LNCaP clone FGC (cell line): Measurements from ENCODE around the gene HINFP.
"Not testable (repeated sequence)": the region's sequence is repeated elsewhere in the genome, so short reads cannot be mapped to it uniquely, and the experiment has no call there.

Experiments
- DNase-seq: peaks from one replicate; pipeline ENCODE4 v3.0.0-alpha.2; 2011; ENCODE audit warnings: low read depth
- H3K4me3 ChIP-seq: 2 replicates; pipeline ENCODE4 v1.5.1; 2011; ENCODE audit warnings: mild to moderate bottlenecking, low read depth, low read length, control low read depth
- TF ChIP-seq, protein P1 (sequence below): IDR thresholded peaks from 2 replicates; pipeline ENCODE4 v1.5.1; 2012; ENCODE audit warnings: mild to moderate bottlenecking; ENCODE audit not compliant: control insufficient read depth, insufficient read depth; ENCODE audit errors: extremely low read depth

The HINFP gene

DNA sequence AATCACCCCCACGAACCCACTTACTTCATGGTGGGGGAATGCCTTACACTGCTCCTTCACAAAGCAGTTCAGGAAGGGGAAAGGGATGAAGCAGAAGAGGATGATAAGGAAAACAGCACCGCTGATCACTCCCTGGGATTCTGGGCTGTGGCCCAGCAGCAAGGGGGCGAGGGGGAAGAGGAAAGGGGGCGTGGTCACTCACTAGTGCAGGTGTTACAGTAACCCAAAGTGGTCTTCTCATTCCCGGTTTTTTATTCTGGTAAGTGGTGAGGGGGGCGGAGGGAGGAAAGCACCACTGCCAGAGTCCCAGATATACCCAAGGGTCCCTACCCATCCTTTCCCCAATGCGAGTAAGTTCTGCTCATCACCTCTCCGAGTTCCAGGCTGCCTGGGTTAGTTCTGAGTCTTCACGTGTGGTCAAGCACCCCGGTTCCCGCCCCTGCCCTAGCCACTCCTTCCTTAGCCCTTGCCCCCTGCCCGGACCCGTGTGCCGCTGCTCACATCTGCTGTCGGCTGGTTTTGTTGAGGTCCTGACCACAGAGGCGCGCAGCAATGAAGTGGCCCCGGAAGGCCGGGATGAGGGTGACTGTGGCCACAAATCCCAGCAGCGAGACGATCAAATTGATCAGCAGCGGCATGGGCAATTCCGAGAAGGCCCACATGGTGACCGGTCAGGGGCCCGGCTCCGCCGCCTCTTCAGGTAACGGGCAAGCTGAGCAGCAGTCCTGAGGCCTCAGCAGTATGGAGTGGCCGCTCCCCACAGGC lies 20.2 kb upstream of the HINFP start:
- TF ChIP-seq, protein P1, sequence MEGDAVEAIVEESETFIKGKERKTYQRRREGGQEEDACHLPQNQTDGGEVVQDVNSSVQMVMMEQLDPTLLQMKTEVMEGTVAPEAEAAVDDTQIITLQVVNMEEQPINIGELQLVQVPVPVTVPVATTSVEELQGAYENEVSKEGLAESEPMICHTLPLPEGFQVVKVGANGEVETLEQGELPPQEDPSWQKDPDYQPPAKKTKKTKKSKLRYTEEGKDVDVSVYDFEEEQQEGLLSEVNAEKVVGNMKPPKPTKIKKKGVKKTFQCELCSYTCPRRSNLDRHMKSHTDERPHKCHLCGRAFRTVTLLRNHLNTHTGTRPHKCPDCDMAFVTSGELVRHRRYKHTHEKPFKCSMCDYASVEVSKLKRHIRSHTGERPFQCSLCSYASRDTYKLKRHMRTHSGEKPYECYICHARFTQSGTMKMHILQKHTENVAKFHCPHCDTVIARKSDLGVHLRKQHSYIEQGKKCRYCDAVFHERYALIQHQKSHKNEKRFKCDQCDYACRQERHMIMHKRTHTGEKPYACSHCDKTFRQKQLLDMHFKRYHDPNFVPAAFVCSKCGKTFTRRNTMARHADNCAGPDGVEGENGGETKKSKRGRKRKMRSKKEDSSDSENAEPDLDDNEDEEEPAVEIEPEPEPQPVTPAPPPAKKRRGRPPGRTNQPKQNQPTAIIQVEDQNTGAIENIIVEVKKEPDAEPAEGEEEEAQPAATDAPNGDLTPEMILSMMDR, result no peak
- H3K4me3 ChIP-seq, result peak overlapping the region; percentile 82
- DNase-seq, result no peak

DNA sequence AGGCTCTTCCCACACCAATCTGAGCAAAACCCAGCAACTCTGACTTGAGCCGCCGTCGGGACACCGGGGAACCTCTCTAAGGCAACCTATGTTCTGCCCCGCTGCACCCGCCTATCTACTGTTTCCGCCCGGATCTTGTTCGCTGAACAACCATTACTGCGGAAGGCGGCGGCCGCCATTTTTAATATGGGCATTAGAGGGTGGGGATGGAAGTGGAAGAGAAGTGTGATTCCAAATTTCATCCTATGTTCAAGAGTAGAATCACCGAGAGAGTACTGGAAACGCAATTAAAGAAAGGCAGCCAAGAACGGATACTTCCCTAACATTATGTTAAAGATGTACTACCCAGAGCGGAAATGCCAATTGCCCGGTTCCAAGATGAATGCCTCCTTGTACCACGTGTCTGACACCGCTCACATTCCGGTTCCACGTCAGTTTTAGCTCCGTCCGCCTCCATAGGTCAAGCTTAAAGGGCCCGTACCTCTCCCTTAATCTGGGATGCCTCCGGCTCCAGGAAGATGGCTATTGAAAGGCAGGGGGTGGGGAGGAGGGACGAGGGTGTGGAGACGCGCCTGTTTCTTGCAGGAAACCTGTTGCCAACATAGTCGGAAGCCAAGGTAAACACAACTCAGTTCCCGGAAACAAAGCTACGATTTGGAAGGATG lies 19.5 kb upstream of the HINFP start, which contains the start of gene DPAGT1:
DPAGT1 (minus strand) TSS at position 95 of the 665 bp plus-strand sequence. CDS start 198 bp downstream, outside the sequence.
- peak within 1 kb of the TSS; percentile 82 for H3K4me3 ChIP-seq
- peak; percentile 100 for DNase-seq
- TF ChIP-seq, protein P1, result no peak

DNA sequence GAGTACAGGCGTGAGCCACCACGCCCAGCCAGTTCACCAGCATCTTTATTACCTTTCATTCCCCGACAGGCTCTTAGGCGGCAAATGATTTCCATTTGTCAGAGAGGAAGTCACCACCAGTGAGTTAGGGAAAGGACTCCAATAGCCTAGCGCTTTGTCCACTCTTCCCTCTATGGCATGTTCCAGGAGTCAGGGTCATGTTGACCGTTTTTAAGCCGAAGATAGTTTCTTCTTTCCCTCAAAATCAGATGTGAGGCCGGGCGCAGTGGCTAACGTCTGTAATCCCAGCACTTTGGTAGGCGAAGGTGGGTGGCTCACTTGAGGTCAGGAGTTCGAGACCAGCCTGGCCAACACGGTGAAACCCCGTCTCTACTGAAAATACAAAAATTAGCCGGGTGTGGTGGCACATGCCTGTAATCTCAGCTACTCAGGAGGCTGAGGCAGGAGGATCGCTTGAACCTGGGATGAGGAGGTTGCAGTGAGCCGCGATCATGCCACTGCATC lies 18.2 kb upstream of the HINFP start:
- DNase-seq, result not testable (repeated sequence)
- H3K4me3 ChIP-seq, result peak overlapping the region; percentile 82

DNA sequence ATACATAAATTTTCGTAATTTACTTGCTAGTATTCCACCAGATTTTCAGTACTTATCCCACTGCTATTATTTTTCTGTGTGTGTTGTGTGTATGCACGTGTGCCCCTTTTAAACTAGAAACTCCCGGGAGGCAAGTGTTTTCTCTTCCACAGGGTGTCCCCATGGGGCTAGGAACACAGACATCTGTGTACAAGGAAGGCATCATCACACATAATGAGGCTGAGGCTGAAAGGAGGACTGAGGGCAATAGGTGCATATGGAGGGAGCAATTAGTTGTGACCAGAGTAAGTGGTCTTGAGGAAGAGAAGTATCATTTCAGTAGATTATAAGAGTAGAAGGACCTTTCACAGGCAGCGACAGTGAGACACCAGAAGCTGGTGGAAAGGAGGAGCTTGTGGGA lies 17.6 kb upstream of the HINFP start:
- DNase-seq, result no peak
- TF ChIP-seq, protein P1, result no peak
- H3K4me3 ChIP-seq, result no peak overlapping the region

DNA sequence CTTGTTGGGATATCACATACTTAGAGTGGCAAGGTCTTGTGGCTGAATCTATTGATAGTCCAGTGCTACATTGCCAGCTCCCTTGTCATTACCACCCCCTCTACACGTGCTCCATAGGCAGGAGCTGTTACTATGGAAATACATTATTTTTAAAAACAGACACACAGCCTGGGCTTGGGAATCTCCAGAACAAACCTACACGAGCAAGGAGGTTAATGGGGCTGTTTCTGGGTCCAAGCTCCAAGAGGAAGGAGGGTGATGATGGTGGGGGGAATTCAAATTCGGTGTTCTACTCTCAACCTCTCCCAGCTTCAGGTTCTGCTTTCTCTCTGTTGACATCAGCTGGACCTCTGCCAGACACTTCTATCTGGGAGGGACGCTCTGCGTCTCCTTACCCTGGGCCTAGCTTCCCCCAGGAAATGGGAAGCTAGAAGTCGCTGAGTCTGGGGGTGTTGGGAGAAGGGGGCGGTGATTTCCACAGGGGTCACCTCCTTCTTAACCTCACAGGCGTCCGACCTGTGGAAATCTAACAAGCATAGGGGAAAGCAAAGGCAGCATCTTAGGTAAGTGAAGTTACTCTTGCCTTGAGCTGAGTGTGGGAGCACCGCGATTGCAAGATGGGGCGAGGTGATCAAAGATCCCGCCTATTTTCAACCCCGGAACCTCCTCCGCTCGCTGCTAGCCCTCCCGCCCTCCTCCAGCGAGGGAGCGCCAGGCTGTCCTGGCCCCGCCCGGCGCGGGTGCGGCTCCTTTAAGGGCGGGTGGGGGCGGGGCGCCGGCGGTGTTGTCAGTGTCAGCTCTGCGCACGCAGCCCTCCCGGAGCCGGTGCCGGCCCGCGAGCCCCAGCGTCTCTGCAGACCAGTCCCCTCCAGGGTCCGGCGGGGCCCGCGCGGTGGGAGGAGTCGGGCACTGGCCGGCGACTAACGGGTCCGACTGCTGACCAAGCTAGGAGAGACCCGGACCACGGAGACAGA lies 14.5 kb upstream of the HINFP start, which contains the start of gene C2CD2L:
C2CD2L (plus strand) TSS at position 781 of the 974 bp plus-strand sequence. CDS start 398 bp downstream, outside the sequence.
- peak within 1 kb of the TSS; percentile 73 for H3K4me3 ChIP-seq
- TF ChIP-seq, protein P1, result no peak
- DNase-seq, result peak; percentile 71

DNA sequence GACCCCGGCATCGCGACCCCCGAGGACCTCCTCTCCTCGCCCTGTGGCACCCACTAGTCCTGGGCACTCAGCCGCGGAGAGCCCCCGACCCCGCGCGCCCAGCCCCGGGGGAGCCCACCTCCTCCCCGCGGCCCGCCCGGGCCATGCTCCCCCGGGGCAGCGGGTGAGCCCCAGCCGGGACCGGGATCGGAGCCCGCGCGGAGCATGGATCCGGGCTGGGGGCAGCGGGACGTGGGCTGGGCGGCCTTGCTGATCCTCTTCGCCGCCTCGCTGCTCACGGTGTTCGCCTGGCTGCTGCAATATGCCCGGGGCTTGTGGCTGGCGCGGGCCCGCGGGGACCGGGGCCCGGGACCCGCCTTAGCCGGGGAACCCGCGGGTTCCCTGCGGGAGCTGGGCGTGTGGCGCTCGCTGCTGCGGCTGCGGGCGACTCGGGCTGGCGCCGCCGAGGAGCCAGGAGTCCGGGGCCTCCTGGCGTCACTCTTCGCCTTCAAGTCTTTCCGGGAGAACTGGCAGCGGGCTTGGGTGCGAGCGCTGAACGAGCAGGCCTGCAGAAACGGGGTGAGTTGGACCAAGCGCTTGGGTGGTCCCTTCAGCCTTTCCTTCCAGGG lies 13.7 kb upstream of the HINFP start:
- DNase-seq, result no peak
- TF ChIP-seq, protein P1, result no peak
- H3K4me3 ChIP-seq, result peak overlapping the region; percentile 73
